Endothelial cell of umbilical vein (primary cell): ENCODE data around the gene LOX. TPM values are rescaled to one million over a fixed set of nuclear protein-coding genes. Genes with fewer than 3 reads are reported as not detected.

Source experiments
- BruUV-seq: library from RNA; stranded (reverse); fragments of 400-500 nt; replicated peaks from 2 replicates; lab custom pipeline; 2021; lab: Mats Ljungman, UMichigan
- CTCF ChIA-PET: fragments of 300-600, 350-600 bp; sonication (Branson Sonifier 250); formaldehyde crosslinking; loops from one replicate; lab custom pipeline; 2021; ENCODE audit warnings: antibody characterized with exemption, inconsistent platforms; lab: Charles Lee
- POLR2A ChIA-PET: fragments of 300-600, 350-600 bp; sonication (Branson Sonifier 250); formaldehyde crosslinking; loops from one replicate; lab custom pipeline; 2021; ENCODE audit warnings: antibody characterized with exemption, inconsistent platforms; lab: Charles Lee
- DNase-seq: peaks from one replicate; pipeline ENCODE4 v3.0.0-alpha.2; 2011; ENCODE audit warnings: low read depth, low spot score
- FAIRE-seq: peaks from 2 replicates; lab custom pipeline; 2011; peaks lifted over from hg19 to GRCh38; lab: Jason Lieb, UNC
- H2AFZ ChIP-seq: 2 replicates; pipeline ENCODE4 v1.6.0; 2012; ENCODE audit warnings: low read depth, low read length, control low read depth, inconsistent platforms
- H3K27ac ChIP-seq: 2 replicates; pipeline ENCODE4 v1.5.1; 2011; ENCODE audit warnings: low read depth, mild to moderate bottlenecking, control low read depth, low read length, moderate library complexity; ENCODE audit not compliant: insufficient read depth
- H3K27me3 ChIP-seq, 2 experiments: 2 replicates each; pipeline versions ENCODE4 v1.6.0 to v1.6.1; 2011; ENCODE audit warnings: low read length in 2 of 2, mixed read lengths in 1 of 2; ENCODE audit not compliant: control insufficient read depth in 2 of 2, insufficient read depth in 2 of 2
- H3K36me3 ChIP-seq, 2 experiments: 2 replicates in 1 of 2; 3 replicates in 1 of 2; pipeline ENCODE4 v1.5.1; 2011; ENCODE audit warnings: low read length in 2 of 2, mild to moderate bottlenecking in 1 of 2, moderate library complexity in 1 of 2; ENCODE audit not compliant: control insufficient read depth in 2 of 2, insufficient read depth in 2 of 2; ENCODE audit errors: extremely low read depth in 1 of 2
- H3K4me1 ChIP-seq: 3 replicates; pipeline ENCODE4 v1.5.1; 2011; ENCODE audit warnings: mild to moderate bottlenecking, low read length; ENCODE audit not compliant: control insufficient read depth, insufficient read depth; ENCODE audit errors: extremely low read depth
- H3K4me2 ChIP-seq: 2 replicates; pipeline ENCODE4 v1.6.1; 2011; ENCODE audit warnings: low read length, control low read depth, mixed read lengths; ENCODE audit not compliant: insufficient read depth
- H3K4me3 ChIP-seq, 3 experiments: fragments of 200-600 bp in 1 of 3; sonication (generic), shearing (Covaris generic) in 1 of 3; replicated peaks in 1 of 3; 2 replicates each; pipeline ENCODE4 v1.5.1; 2011 to 2016; ENCODE audit warnings: control low read depth in 3 of 3, low read length in 3 of 3, mild to moderate bottlenecking in 2 of 3, inconsistent platforms in 1 of 3, low read depth in 1 of 3, moderate library complexity in 1 of 3; ENCODE audit not compliant: insufficient read depth in 1 of 3
- H3K79me2 ChIP-seq: 2 replicates; pipeline ENCODE4 v1.6.0; 2012; ENCODE audit warnings: low read length, inconsistent platforms; ENCODE audit not compliant: control insufficient read depth, insufficient read depth
- H3K9ac ChIP-seq: replicated peaks from 2 replicates; pipeline ENCODE3; 2011; ENCODE audit warnings: low read length, control low read depth; ENCODE audit not compliant: insufficient read depth; ENCODE audit errors: extremely low read depth
- H3K9me1 ChIP-seq: replicated peaks from 3 replicates; pipeline ENCODE4 v1.6.0; 2011; ENCODE audit warnings: mild to moderate bottlenecking, low read length; ENCODE audit not compliant: control insufficient read depth, insufficient read depth; ENCODE audit errors: extremely low read depth
- H3K9me3 ChIP-seq: replicated peaks from 2 replicates; pipeline ENCODE4 v1.5.1; 2012; ENCODE audit warnings: low read length, inconsistent platforms; ENCODE audit not compliant: control insufficient read depth, insufficient read depth
- H4K20me1 ChIP-seq: replicated peaks from 2 replicates; pipeline ENCODE3; 2011; ENCODE audit warnings: mild to moderate bottlenecking, low read length; ENCODE audit not compliant: control insufficient read depth, insufficient read depth; ENCODE audit errors: extremely low read depth
- CTCF ChIP-seq, 2 donors: IDR thresholded peaks; 1 replicate in 1 of 2; 2 replicates in 1 of 2; pipeline ENCODE4 v1.5.1; 2011; ENCODE audit warnings: low read length in 2 of 2, mild to moderate bottlenecking in 2 of 2, moderate library complexity in 2 of 2, control low read depth in 1 of 2, inconsistent platforms in 1 of 2, low read depth in 1 of 2; ENCODE audit not compliant: insufficient read depth in 1 of 2; ENCODE audit errors: extremely low read depth in 1 of 2
- EZH2 ChIP-seq: IDR thresholded peaks from 2 replicates; pipeline ENCODE4 v1.6.1; 2012; ENCODE audit warnings: borderline replicate concordance, low read depth, mild to moderate bottlenecking, moderate library complexity, low read length, inconsistent platforms; ENCODE audit not compliant: severe bottlenecking
- FOS ChIP-seq: IDR thresholded peaks from 2 replicates; pipeline ENCODE4 v1.6.1; 2011; ENCODE audit warnings: mild to moderate bottlenecking, low read length, moderate library complexity, borderline replicate concordance; ENCODE audit not compliant: insufficient read depth
- GATA2 ChIP-seq: IDR thresholded peaks from 2 replicates; pipeline ENCODE4 v1.7.0; 2011; ENCODE audit warnings: low read depth, mild to moderate bottlenecking, moderate library complexity, mixed read lengths, low read length; ENCODE audit not compliant: insufficient read length, insufficient read depth
- JUN ChIP-seq: IDR thresholded peaks from 2 replicates; pipeline ENCODE4 v1.6.1; 2011; ENCODE audit warnings: borderline replicate concordance, low read depth; ENCODE audit not compliant: insufficient read length, insufficient read depth
- MAX ChIP-seq: IDR thresholded peaks from 2 replicates; pipeline ENCODE4 v1.6.1; 2011; ENCODE audit not compliant: insufficient read depth, insufficient read length
- MYC ChIP-seq: IDR thresholded peaks from one replicate; pipeline ENCODE4 v1.6.1; 2011; ENCODE audit warnings: mild to moderate bottlenecking, low read depth, low read length
- POLR2A ChIP-seq: IDR thresholded peaks from 2 replicates; pipeline ENCODE4 v1.6.1; 2012; ENCODE audit warnings: low read depth, mild to moderate bottlenecking, control low read depth, low read length
- POLR2AphosphoS5 ChIP-seq: IDR thresholded peaks from 2 replicates; pipeline ENCODE4 v1.6.1; 2012; ENCODE audit warnings: low read depth, mild to moderate bottlenecking, control low read depth, low read length, moderate library complexity; ENCODE audit not compliant: insufficient read depth
- dilution Hi-C: fragments of 300-500 bp; cut with MboI; formaldehyde crosslinking; loops from one replicate; pipeline ENCODE4 v1.15.0; 2019; ENCODE audit warnings: low sequenced_read_pairs; ENCODE audit not compliant: extremely low pct_ligation_motif_present
- intact Hi-C: fragments of 100-400 bp; cut with micrococcal nuclease; formaldehyde crosslinking; loops from one replicate; pipeline ENCODE4 v1.10.0; 2022
- polyA plus RNA-seq, 4 experiments: library from polyadenylated mRNA; depleted of rRNA in 3 of 4; stranded (reverse) in 3 of 4; unstranded in 1 of 4; fragments of >200 nt; gene quantifications; 2 replicates each; pipeline versions ENCODE4 v1.2.1 to v1.2.3, GENCODE V29; 2011 to 2012; ENCODE audit warnings: missing spikeins in 1 of 4
- total RNA-seq: library from RNA; stranded (reverse); gene quantifications from 2 replicates; pipeline ENCODE4 v1.2.3, GENCODE V29; 2021

Gene LOX
- total and polyA plus RNA-seq, 2 donors (not counting 3 experiments of a cell fraction or from before 2014, with no cell fraction given), result 39.0 to 79.1 TPM

GRCh38 chr5:122030251-122030650 lies 47.8 kb downstream of the LOX start:
- H3K27me3 ChIP-seq, result no peaks in the 10 kb centered on the region
- H3K4me1 ChIP-seq, result no peaks in the 10 kb centered on the region
- FAIRE-seq, result no peak
- DNase-seq, result no peak
- intact Hi-C loops (loop anchor here (1.0 kb wide), 1 partner anchor 46 kb away; no protein-coding TSS in a partner anchor), dilution Hi-C loops (no loop called here)
- POLR2A ChIA-PET, result no interaction called here
- no peak overlapping the region for H3K4me3 ChIP-seq
- H3K4me2 ChIP-seq, result no peak overlapping the region
- no TSS peak for BruUV-seq
- TF ChIP-seq POLR2AphosphoS5 (no peak), EZH2 (no peak), GATA2 (no peak), FOS (no peak), POLR2A (no peak), JUN (no peak), CTCF (IDR thresholded peaks at IDR 0.05; ENCODE audit: extremely low read depth in 1 of 2, insufficient read depth in 1 of 2, low read depth in 1 of 2, low read length in 2 of 2) (no peak), MYC (no peak), MAX (no peak)
- CTCF ChIA-PET, result interaction anchor here (0.8 to 1.5 kb wide), 2 partner anchors 15 to 46 kb away, joined by 3 to 8 read pairs; no protein-coding TSS in a partner anchor
- no peaks in the 10 kb centered on the region for H3K9me3 ChIP-seq
- no peak overlapping the region for H3K27ac ChIP-seq
- H3K36me3 ChIP-seq, result no peaks in the 10 kb centered on the region
- no peak overlapping the region for H2AFZ ChIP-seq
- H3K9me1 ChIP-seq, result no peaks in the 10 kb centered on the region
- H3K79me2 ChIP-seq, result no peaks in the 10 kb centered on the region
- H4K20me1 ChIP-seq, result no peaks in the 10 kb centered on the region
- H3K9ac ChIP-seq, result no peak overlapping the region
